NOMO-1 treated with dmso at 0.1 percent for 144 hours (cell line): ENCODE data around the gene DOCK6.

ENCODE experiments used
- DNase-seq: peaks from one replicate; lab custom pipeline; 2025; ENCODE audit not compliant: unreplicated experiment; lab: John Stamatoyannopoulos, UW

Gene DOCK6

DNA sequence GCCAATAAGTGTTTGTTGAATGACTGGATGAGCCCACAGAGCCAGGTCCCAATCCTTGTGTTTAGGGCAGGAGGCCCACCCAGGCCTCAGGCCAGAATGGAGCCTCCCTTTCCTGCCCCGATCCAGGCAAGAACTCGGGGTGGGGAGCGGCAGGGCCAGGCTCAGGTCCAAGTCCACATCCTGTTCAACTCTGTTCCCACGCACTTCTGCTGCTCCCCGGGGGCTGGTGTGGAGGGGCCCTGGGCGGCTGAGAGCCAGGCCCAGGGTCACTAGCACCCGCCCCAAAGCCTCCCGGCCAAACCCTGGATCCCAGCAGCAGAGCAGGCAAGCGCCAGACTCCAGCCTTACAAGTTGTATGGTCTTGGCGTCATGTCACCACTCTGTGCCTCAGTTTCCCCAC, 14.9 kb downstream of the DOCK6 start:
- no peak for DNase-seq

DNA sequence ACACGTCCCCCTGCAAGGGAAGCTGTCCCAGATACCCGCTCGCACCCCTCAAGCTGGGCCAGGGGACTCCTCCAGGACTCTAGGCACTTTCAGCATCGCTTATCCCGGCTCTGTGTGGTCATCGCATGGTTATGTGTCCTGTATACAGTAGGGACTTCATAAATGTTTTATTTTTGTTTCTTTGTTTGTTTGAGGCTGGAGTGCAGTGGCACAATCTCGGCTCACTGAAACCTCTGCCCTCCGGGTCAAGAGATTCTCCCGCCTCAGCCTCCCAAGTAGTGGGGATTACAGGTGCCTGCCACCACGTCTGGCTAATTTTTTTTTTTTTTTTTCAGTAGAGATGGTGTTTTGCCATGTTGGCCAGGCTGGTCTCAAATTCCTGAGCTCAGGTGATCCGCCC, 15.4 kb downstream of the DOCK6 start:
- DNase-seq = no peak

DNA sequence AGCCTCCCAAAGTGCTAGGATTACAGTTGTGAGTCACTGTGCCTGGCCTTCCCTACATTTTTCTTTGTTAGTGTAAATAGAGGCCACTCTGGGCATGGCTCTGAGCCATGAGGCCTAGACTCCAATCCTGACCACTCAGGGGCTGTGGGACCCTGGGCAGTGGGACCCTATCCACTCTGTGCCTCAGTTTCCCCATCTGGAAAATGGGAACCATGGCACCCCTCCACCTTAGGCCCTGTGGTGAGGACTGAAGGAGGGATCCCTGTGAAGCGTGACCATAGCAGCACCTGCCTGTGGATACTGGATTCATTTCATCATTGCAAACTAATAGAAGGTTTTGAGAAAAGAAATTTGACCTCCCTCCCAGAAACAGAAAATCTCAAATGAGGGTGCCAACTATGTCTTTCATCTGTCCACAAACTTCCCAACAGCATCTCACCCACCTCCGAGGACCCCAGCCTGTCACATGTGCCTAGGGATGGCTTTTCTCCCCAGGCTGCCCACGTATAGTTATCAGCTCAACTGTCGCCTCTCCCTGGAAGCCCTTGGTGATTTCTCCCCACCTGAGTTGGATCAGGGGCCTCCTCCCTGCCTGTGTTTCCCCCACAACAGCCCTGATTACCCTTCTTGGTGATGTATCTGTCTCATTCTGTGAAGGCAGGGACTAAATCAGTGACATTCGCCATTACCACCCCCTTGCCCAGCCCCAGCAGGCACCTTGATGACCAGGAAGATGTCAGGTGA, 17.3 kb downstream of the DOCK6 start:
- no peak for DNase-seq

DNA sequence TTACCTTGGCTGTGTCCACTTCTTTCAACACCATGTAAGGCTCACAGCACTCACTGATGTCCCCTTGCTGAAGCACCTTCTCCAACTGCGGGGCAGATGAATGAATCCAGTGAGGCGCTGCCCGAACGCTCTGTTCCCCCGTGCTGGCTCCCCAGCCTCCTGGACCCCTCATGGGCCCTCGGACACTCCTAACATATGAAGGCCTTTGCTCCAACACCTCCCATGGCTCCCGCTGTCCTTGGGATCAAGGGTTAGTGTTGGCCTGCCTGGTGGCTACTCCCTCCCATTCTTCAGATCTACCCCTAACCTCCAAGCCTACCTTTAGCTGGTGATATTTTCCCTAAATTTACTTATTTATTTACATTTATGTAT, 18.5 kb downstream of the DOCK6 start:
- DNase-seq = no peak

DNA sequence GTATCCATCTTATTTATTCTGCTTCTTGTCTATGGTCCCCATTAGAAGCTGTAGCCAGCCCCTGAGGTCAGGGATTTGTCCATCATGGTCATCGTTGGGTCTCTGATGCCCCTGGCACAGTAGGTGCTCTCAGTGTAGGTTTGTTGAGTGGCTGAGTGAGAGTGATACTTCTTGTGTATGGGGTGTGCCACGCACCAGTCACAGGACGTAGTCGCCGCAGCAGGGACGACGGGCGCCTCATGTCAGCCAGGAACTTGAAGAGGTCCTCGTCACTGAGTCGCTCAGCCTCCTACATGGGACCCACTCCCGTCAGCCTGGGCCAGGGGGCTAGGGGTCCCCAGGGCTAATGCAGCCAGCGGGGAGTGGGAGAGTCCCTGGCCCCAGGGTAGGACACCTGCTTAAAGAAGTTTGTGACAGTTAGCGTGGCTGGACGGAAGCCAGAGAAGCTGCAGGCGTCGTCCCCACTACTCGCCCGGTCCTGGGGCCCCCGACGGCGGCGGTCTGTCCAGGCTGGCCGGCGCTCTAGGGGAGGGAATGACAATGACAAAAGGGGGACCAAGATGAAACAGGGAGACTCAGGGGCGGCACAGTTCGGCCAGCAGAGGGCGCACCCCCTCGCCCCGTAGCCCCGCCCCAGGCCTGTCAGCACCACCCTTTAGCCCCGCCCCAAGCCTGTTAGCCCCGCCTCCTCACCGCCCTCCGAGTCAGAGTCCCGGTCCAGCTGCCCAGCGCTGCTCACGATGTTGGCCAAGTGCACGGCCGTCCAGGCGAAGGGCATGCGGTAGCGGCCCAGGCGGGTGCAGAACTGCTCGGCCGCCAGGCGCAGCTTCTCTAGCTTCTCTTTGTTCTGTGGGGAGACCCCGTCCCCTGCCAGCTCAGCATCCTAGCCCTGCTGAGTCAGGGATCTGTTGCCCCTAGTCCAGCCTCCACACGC, 19.2 kb downstream of the DOCK6 start:
- DNase-seq = no peak

DNA sequence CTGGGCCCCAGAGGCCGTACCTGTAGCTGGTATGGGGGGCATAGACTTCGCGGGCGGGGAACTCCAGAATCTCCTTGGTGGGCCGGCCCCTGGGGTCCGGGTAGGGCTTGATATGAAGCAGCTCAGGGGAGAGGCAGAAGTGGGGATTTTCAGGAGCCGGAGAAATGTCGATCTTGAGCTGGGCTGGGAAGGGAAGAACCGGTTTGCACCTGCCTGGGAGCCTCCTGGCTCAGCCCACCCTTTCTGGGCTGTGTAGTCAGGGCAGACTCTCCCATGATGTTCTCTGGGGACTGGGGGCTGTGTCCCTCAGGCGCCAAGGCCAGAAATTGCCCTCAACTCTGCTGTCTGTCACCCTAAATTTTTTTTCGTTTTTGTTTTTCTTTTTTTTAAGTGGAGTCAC, 20.3 kb downstream of the DOCK6 start:
- DNase-seq = no peak

DNA sequence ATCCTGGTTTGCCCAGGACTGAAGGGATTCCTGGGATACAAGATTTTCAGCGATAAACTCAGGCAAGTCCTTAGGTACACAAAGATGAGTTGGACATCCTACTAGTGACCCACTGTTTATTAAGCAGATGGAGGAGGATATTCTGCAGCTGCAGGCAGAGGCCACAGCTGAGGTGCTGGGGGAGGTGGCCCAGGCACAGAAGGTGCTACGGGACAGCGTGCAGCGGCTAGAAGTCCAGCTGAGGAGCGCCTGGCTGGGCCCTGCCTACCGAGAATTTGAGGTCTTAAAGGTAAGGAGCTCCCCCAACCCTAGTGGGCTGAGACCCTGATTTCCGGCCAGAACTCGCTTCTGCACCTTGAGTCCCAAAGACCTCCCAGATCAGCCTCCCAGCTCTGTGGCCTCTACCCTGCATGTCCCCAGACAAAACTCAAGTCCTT, 22.3 kb downstream of the DOCK6 start:
- no peak for DNase-seq

DNA sequence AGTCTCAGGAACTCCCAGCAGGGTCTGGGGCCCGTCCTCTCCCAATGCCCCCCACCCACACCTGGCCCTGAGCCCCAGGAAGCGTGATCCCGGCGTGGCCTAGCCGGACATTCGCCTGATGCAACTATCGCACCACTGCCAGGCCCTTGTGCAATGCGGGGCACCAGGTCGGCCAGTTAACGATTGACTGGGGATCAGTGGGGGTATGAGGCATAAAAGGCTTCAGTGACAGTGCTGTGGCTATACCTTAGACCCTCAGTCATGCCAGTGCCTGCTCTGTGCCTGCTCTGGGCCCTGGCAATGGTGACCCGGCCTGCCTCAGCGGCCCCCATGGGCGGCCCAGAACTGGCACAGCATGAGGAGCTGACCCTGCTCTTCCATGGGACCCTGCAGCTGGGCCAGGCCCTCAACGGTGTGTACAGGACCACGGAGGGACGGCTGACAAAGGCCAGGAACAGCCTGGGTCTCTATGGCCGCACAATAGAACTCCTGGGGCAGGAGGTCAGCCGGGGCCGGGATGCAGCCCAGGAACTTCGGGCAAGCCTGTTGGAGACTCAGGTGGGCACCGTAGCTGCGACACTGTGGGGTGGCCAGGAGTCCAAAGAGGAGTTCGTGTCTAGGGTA, 22.8 kb downstream of the DOCK6 start, which contains the start of gene ANGPTL8:
Gene ANGPTL8 (plus strand): TSS at position 243 of the 624 bp plus-strand sequence. CDS start 19 bp downstream, at position 262.
- DNase-seq = no peak

DNA sequence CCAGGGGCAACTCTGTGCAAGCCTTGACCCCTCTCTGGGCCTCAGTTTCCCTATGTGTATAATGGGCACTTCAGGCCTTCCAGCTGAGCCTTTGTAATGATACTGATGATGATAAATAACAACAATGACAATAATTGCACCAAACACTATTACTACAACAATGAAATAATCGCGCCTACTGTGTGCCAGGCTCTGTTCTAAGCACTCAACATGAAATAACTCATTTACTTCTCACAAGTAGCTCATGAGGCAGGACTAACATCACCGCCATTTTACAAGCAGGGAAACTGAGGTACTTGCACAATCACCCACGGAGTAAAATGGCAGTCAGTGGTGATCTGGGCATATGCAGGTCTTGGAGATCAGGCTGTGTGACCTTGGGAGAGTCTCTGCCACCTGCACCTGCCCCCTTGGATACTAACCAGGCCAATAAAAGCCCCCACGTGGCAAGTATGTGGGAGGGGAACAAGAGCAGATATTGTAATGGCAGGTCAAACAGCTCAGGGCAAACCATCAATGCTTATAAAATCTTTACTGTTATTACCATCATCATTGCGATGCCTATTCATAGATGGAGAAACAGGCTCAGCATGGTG, 23.4 kb downstream of the DOCK6 start:
- no peak for DNase-seq

DNA sequence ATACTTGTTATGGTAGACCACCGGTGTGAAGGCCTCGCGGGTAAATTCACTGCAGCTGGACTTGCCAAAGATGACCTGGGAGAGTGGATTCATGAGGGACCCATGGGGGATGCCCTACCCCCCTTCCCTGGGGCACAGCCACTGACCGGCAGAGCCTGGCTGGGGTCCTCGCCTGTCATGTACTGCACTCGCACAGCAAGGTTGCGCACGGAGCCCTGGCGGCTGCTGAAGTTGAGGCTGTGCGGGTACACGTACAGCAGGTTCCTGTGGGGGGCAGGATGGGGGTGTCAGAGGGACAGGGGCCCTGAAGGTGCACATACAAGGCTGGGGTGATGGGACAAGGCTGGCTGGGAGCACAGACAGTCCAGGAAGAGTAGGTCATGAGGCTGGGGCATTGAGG, 24.3 kb downstream of the DOCK6 start:
- DNase-seq = no peak

DNA sequence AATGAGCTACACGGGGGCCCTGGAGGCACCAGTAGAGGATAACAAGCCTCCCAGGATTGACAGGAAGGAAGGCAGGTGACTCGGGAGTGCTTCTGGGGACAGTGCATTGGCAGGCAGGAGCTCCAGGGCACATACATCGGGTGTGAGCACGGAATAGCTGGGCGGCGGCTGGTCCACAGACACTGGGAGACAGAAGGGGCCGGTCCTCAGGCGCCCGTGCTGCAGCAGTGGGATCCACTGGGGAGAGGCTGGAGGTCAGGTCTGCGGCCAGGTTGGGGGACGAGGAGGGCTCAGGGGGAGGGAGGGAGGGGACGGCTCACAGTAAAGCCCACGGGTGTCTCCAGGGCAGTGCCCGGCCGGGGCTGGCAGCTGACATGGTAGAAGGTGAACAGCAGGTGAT, 25.0 kb downstream of the DOCK6 start:
- no peak for DNase-seq

DNA sequence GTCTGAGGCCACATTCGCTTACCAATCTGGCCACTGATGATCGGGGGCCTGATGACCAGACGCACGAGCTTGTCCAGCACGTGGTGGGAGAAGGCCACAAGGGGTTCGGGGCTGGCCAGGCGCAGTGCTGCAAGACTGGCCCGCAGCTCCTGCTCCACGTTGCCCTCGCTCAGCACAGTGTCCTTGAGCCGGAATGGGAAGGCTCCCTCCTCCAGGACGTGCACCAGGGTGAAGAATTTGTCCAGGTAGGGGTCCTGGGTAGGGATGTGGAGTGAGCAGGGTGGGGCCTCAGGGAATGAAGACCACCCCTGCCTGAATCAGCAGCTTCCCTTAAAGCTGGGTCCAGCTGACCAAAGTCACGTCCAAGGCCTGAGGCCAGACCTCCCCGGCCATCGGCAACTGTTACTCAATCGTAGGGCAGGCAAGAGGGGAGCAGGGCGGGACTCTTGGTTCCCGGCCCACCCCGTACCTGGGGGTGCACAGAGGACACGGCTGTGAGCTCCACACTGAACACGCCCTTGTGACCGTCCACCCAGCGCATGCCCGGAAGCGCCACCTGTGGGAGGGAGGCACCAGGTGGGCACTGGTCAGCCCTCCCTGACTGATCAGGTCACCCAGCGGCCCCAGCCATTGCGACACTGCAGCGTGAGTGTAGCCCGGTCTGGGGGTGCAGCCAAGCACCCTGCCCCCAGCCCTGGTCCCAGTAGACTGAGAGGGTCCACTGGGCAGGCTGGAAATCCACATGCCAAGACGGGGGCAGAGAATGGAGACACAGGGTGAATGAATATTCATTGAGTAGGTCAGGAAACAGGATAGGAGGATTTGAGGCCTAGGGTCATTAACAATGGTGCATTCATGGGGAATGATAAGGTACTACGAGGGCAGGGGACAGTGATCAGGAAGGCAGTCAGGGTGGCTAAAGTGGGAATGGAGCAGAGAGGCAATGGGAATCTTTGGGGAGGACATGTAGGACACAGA, 25.7 kb downstream of the DOCK6 start:
- no peak for DNase-seq

DNA sequence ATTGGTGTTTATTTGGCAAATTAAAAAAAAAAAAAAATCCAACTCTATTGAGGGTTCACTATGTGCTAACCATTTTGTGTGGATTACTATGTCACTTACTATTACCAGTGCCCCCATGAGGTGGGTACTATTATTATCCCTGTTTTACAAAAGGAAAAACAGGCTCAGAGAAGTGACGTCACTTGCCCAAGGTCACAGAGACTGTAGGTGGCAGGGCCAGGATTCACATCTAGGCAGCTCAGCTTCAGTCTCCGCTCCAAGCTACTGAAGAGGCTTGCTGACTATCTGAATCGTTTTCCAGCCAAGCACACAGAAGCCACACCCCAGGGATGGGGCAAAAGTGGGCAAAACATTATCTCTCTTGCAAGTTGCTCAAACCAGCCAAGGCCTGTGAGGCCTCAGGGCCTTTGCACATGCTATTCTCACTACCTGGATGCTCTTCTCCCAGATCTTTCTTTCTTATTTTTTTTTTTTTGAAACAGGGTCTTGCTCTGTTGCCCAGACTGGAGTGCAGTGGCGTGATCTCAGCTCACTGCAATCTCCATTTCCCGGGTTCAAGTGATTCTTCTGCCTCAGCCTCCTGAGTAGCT, 27.7 kb downstream of the DOCK6 start:
- DNase-seq = no peak

DNA sequence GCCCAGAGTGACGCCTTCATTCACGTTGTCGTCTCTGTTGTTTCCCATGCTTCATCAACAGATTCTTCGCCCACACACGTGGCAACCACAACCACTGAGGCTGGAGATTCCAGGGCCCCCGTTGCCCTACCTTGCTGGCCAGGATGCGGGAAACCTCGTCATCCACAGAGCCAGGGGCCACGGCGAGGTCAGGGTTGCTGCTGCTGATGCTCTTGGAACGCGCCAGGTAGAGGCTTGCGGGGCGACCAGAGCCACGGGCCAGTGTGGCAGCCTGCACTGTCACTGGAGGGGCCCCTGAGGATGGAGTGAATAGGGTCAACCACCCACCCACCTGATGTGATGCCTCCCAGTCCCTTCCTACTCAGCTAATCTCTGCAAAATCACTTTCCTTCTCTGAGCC, 29.3 kb downstream of the DOCK6 start:
- no peak for DNase-seq

DNA sequence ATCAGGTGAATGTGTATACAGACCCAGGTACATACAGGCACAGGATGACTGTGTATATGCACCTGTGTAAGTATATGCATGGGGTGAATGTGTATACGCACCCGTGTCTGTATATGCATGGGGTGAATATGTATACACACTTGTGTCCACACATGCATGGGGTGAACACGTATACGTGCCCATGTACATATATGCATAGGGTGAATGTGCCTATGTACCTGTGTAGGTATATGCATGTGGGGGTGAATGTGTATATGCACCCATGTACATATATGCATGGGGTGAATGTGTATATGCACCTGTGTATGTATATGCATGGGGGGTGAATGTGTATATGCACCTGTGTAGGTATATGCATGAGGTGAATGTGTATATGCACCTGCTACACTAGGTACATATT, 29.8 kb downstream of the DOCK6 start:
- no peak for DNase-seq

DNA sequence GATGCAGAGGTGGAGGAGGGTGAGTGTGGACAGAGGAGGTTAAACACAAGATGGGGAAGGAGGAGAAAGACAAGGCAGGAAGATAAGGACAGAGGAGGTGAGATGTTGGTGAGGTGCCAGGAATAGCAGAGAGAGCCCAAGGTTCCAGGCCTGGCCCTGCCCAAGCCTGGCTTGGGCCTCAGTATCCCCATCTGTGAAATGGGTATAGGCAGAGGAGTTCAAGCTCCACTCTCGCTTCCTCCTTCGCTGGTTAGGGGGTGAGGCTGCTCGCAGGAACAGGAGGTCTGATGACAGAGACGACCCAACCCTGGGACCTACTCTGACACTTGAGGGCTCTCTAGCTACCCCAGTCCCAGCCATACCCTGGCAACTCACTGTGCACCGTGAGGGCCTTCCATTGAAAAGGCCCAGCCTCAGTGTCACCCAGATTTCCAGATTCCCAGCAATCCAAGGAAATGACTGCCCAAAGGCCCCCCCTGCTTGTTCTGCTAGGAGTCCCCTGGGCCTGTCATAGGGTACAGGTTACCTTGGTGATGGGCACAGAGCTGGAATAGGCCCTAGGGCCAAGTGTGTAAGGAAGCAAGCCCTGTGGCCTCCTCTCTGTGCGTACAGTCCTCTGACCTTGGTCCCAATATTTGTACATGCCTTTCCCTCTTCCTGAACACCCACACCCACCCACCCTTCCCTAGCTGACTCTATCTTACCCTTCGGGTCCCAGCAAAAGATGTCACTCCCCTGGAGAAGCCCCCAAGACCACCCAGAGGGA, 31.5 kb downstream of the DOCK6 start:
- no peak for DNase-seq

DNA sequence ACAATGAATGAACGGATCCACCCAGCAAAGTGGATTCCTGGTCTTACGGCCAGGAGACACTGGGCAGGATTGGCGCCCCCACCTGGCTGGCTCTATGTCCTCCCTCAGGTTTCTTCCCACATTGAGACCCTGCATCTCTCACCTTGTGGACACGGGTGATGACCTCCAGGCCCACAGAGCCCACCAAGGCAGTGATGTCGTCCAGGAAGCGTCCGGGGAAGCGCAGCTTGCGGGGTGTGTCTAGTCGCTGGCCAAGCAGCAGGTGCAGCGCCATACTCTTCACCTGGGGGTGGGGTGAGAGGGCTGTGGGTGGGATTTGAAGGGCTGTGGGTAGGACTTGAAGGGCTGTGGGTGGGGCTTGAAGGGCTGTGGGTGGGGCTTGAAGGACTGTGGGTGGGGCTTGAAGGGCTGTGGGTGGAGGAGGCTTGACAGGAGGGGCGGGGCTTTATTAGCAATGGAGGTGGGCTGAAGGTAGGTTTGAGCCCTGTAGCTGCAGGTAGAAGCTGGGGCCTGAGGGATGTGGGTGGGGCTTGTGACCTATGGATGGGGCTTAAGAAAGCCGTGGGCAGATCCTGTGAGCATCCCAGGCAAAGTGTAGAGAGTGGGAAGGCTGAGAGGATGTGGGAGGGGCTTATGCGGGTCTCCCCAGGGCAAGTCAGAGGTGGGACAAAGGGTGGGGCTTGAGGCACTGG, 35.0 kb downstream of the DOCK6 start:
- no peak for DNase-seq

DNA sequence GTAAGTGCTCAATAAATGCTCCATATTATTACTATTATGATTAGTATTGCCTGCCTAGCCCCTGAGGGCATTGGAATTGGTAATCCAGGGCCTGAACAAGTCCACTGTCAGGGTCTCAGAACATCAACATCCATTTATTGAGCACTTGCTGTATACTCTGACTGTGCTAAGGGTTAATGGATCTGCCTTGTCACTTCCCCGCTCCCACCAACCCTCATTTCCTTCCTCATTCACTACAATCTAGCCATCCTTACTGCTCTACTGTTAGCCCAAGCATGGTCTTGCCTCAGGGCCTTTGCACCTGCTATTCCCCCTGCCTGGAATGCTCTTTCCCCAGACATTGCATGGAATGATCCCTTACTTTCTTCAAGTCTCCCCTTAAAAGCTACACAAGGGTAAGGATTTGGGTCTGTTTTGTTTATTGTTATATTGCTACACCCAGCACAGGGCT, 35.6 kb downstream of the DOCK6 start:
- DNase-seq = no peak
